IPS-NIHi11 (cell line): ENCODE results near the gene MAP3K20.
"Not testable (repeated sequence)": the region's sequence is repeated elsewhere in the genome, so short reads cannot be mapped to it uniquely, and the experiment has no call there.

ENCODE experiments used
- DNase-seq: peaks from one replicate; pipeline ENCODE4 v3.0.0; 2012; ENCODE audit warnings: mixed read lengths, low spot score

The MAP3K20 gene

GRCh38 chr2:173204316-173204715, 128.7 kb downstream of the MAP3K20 start:
- DNase-seq: no peak

GRCh38 chr2:173205375-173205774, 129.7 kb downstream of the MAP3K20 start:
- DNase-seq: no peak

- DNase-seq: not testable (repeated sequence)
These were observed 131.5 kb downstream of the MAP3K20 start for GRCh38 chr2:173207124-173207523.

- peak; percentile 73 for DNase-seq
These were observed 134.9 kb downstream of the MAP3K20 start for GRCh38 chr2:173210270-173211196.

- DNase-seq: no peak
These were observed 137.5 kb downstream of the MAP3K20 start for GRCh38 chr2:173213181-173213580.

GRCh38 chr2:173214213-173214612, 138.6 kb downstream of the MAP3K20 start:
- no peak for DNase-seq

GRCh38 chr2:173215316-173215715, 139.7 kb downstream of the MAP3K20 start:
- no peak for DNase-seq

- DNase-seq: no peak
These were observed 140.4 kb downstream of the MAP3K20 start for GRCh38 chr2:173216051-173216450.

GRCh38 chr2:173216668-173217067, 141.0 kb downstream of the MAP3K20 start:
- no peak for DNase-seq

GRCh38 chr2:173217116-173217840, 141.6 kb downstream of the MAP3K20 start:
- no peak for DNase-seq

GRCh38 chr2:173218326-173219056, 142.8 kb downstream of the MAP3K20 start:
- peak; percentile 37 for DNase-seq

GRCh38 chr2:173221132-173221695, 145.6 kb downstream of the MAP3K20 start:
- no peak for DNase-seq

GRCh38 chr2:173221937-173222594, 146.4 kb downstream of the MAP3K20 start:
- no peak for DNase-seq

GRCh38 chr2:173223871-173224270, 148.2 kb downstream of the MAP3K20 start:
- DNase-seq: no peak

GRCh38 chr2:173226899-173227698, 151.5 kb downstream of the MAP3K20 start:
- no peak for DNase-seq

- DNase-seq: no peak
These were observed 153.4 kb downstream of the MAP3K20 start for GRCh38 chr2:173229086-173229485.

GRCh38 chr2:173230181-173230580, 154.5 kb downstream of the MAP3K20 start:
- DNase-seq: no peak

GRCh38 chr2:173231042-173231441, 155.4 kb downstream of the MAP3K20 start:
- DNase-seq: no peak

GRCh38 chr2:173231465-173231864, 155.8 kb downstream of the MAP3K20 start:
- no peak for DNase-seq

GRCh38 chr2:173232956-173233744, 157.5 kb downstream of the MAP3K20 start:
- DNase-seq: no peak
